H9 (cell line): ENCODE measurements around the gene MTHFD2. TPM values are rescaled to one million over a fixed set of nuclear protein-coding genes. Genes with fewer than 3 reads are reported as not detected.

Experiments used
- DNase-seq: peaks from one replicate; pipeline ENCODE4 v3.0.0-alpha.2; 2017
- H2AFZ ChIP-seq: one replicate; pipeline ENCODE4 v1.6.1; 2013; ENCODE audit warnings: mild to moderate bottlenecking, low read length, control low read depth, moderate library complexity
- H2AK5ac ChIP-seq: 2 replicates; pipeline ENCODE4 v1.6.1; 2013; ENCODE audit warnings: low read length, control low read depth, mixed read lengths; ENCODE audit not compliant: insufficient read length
- H2BK120ac ChIP-seq: one replicate; pipeline ENCODE4 v1.6.1; 2013; ENCODE audit warnings: low read depth, mild to moderate bottlenecking, low read length, control low read depth, inconsistent platforms; ENCODE audit not compliant: poor library complexity, severe bottlenecking
- H2BK12ac ChIP-seq: 2 replicates; pipeline ENCODE4 v1.6.1; 2013; ENCODE audit warnings: low read length, control low read depth, mixed read lengths, low read depth; ENCODE audit not compliant: insufficient read length
- H2BK15ac ChIP-seq: 2 replicates; pipeline ENCODE4 v1.6.1; 2013; ENCODE audit warnings: low read depth, low read length, control low read depth
- H2BK20ac ChIP-seq: one replicate; pipeline ENCODE4 v1.6.1; 2013; ENCODE audit warnings: low read depth, mild to moderate bottlenecking, low read length, control low read depth, inconsistent platforms; ENCODE audit not compliant: poor library complexity, severe bottlenecking
- H2BK5ac ChIP-seq: 2 replicates; pipeline ENCODE4 v1.6.1; 2013; ENCODE audit warnings: low read length, control low read depth, mixed read lengths; ENCODE audit not compliant: insufficient read length
- H3K14ac ChIP-seq: 2 replicates; pipeline ENCODE4 v1.6.1; 2013; ENCODE audit warnings: low read length, control low read depth; ENCODE audit not compliant: insufficient read depth
- H3K18ac ChIP-seq: 2 replicates; pipeline ENCODE4 v1.6.1; 2013; ENCODE audit warnings: low read depth, mild to moderate bottlenecking, mixed read lengths, low read length, control low read depth; ENCODE audit not compliant: insufficient read length
- H3K23ac ChIP-seq: 2 replicates; pipeline ENCODE4 v1.6.1; 2013; ENCODE audit warnings: low read length, control low read depth, mixed read lengths, low read depth; ENCODE audit not compliant: insufficient read length
- H3K23me2 ChIP-seq: 2 replicates; pipeline ENCODE4 v1.6.1; 2013; ENCODE audit warnings: low read depth, mild to moderate bottlenecking, mixed read lengths, low read length, control low read depth; ENCODE audit not compliant: insufficient read length, poor library complexity, severe bottlenecking
- H3K27ac ChIP-seq: 2 replicates; pipeline ENCODE4 v1.5.1; 2013; ENCODE audit warnings: low read length, control low read depth, mixed read lengths, low read depth; ENCODE audit not compliant: insufficient read length
- H3K27me3 ChIP-seq: 2 replicates; pipeline ENCODE4 v1.6.1; 2013; ENCODE audit warnings: low read length, control low read depth, inconsistent platforms; ENCODE audit not compliant: insufficient read depth
- H3K4ac ChIP-seq: 2 replicates; pipeline ENCODE4 v1.6.1; 2013; ENCODE audit warnings: low read depth, mild to moderate bottlenecking, control low read depth, inconsistent platforms, low read length, moderate library complexity
- H3K4me1 ChIP-seq: 2 replicates; pipeline ENCODE4 v1.6.1; 2013; ENCODE audit warnings: low read length, control low read depth, inconsistent platforms; ENCODE audit not compliant: insufficient read depth
- H3K4me2 ChIP-seq: 2 replicates; pipeline ENCODE4 v1.6.1; 2013; ENCODE audit warnings: low read length, control low read depth, mixed read lengths; ENCODE audit not compliant: insufficient read length, insufficient read depth
- H3K56ac ChIP-seq: 2 replicates; pipeline ENCODE4 v1.6.1; 2013; ENCODE audit warnings: low read depth, mild to moderate bottlenecking, mixed read lengths, low read length, control low read depth; ENCODE audit not compliant: insufficient read length
- H3K79me1 ChIP-seq: 2 replicates; pipeline ENCODE4 v1.6.1; 2013; ENCODE audit warnings: low read depth, mild to moderate bottlenecking, moderate library complexity, low read length, control low read depth, inconsistent platforms; ENCODE audit not compliant: insufficient read depth, poor library complexity, severe bottlenecking
- H3K79me2 ChIP-seq: 2 replicates; pipeline ENCODE4 v1.6.1; 2013; ENCODE audit warnings: low read length, control low read depth, inconsistent platforms; ENCODE audit not compliant: insufficient read depth
- H3K9ac ChIP-seq: 2 replicates; pipeline ENCODE4 v1.6.1; 2013; ENCODE audit warnings: low read length, control low read depth, mixed read lengths; ENCODE audit not compliant: insufficient read length; ENCODE audit errors: extremely low read depth
- H3K9me3 ChIP-seq: one replicate; pipeline ENCODE4 v1.6.1; 2013; ENCODE audit warnings: low read depth, low read length, inconsistent platforms; ENCODE audit not compliant: control insufficient read depth
- H3T11ph ChIP-seq: one replicate; pipeline ENCODE4 v1.6.1; 2013; ENCODE audit warnings: mild to moderate bottlenecking, low read length, control low read depth, inconsistent platforms
- H4K20me1 ChIP-seq: one replicate; pipeline ENCODE4 v1.6.1; 2013; ENCODE audit not compliant: control insufficient read depth, insufficient read length, insufficient read depth
- H4K5ac ChIP-seq: 2 replicates; pipeline ENCODE4 v1.6.1; 2013; ENCODE audit warnings: low read depth, mild to moderate bottlenecking, mixed read lengths, low read length, control low read depth; ENCODE audit not compliant: insufficient read length
- H4K8ac ChIP-seq: replicated peaks from 2 replicates; pipeline ENCODE4 v1.6.1; 2013; ENCODE audit warnings: low read length, control low read depth, mixed read lengths, low read depth; ENCODE audit not compliant: insufficient read length
- H4K91ac ChIP-seq: 2 replicates; pipeline ENCODE4 v1.6.1; 2013; ENCODE audit warnings: low read depth, mild to moderate bottlenecking, moderate library complexity, mixed read lengths, low read length, control low read depth; ENCODE audit not compliant: insufficient read length
- H3K27ac Mint-ChIP-seq, 3 experiments: 2 replicates in 2 of 3; 3 replicates in 1 of 3; pipeline ENCODE4 v1.8.0; 2020 to 2021; ENCODE audit warnings: mixed read lengths in 3 of 3, mild to moderate bottlenecking in 1 of 3, moderate library complexity in 1 of 3
- H3K27me3 Mint-ChIP-seq: 2 replicates; pipeline ENCODE4 v1.8.0; 2021; ENCODE audit warnings: low read depth, mild to moderate bottlenecking, moderate library complexity, mixed read lengths
- H3K36me3 Mint-ChIP-seq, 3 experiments: 2 replicates in 2 of 3; 3 replicates in 1 of 3; pipeline ENCODE4 v1.8.0; 2020 to 2021; ENCODE audit warnings: low read depth in 3 of 3, mixed read lengths in 3 of 3; ENCODE audit not compliant: insufficient read depth in 1 of 3
- H3K4me1 Mint-ChIP-seq, 2 experiments: 2 replicates each; pipeline ENCODE4 v1.8.0; 2020; ENCODE audit warnings: mixed read lengths in 2 of 2
- H3K4me3 Mint-ChIP-seq, 2 experiments: 2 replicates in 1 of 2; 3 replicates in 1 of 2; pipeline ENCODE4 v1.8.0; 2020 to 2021; ENCODE audit warnings: mild to moderate bottlenecking in 2 of 2, mixed read lengths in 2 of 2, moderate library complexity in 1 of 2
- H3K9me3 Mint-ChIP-seq, 2 experiments: 2 replicates in 1 of 2; 3 replicates in 1 of 2; pipeline ENCODE4 v1.8.0; 2020; ENCODE audit warnings: mild to moderate bottlenecking in 2 of 2, mixed read lengths in 2 of 2, moderate library complexity in 1 of 2
- CTCF ChIP-seq: fragments of 200-600 bp; sonication (generic); conservative IDR thresholded peaks from 3 replicates; pipeline ENCODE4 v1.8.0; 2021; ENCODE audit warnings: antibody characterized with exemption, mild to moderate bottlenecking
- WGBS: extraction: QIAGEN DNeasy Blood & Tissue Kit; methylation state at CpG from one replicate; pipeline ENCODE4 v1.1.7; 2013; ENCODE audit warnings: missing lambda C conversion rate, low lambda C conversion rate, mixed read lengths; ENCODE audit not compliant: insufficient read length; ENCODE audit errors: extremely low coverage; 5-methylcytosine and 5-hydroxymethylcytosine counted together
- total RNA-seq: library from RNA; stranded (reverse); gene quantifications from 2 replicates; pipeline ENCODE4 v1.2.1, GENCODE V29; 2021

MTHFD2 gene
- total RNA-seq, 1 experiment from 2014 or later, result 201 TPM

GRCh38 chr2:74201196-74201595 is 2.8 kb downstream of the MTHFD2 start:
- Histone ChIP-seq H3K27ac (no peak overlapping the region), H2BK12ac (no peak overlapping the region), H3K79me1 (peaks cover 7% of the 10 kb centered on the region), H2BK120ac (no peak overlapping the region), H2AK5ac (no peak overlapping the region), H3K56ac (no peak overlapping the region), H3K4me2 (no peak overlapping the region), H2BK20ac (no peak overlapping the region), H3K27me3 (no peaks in the 10 kb centered on the region), H2BK15ac (no peak overlapping the region), H2BK5ac (no peak overlapping the region), H3K9ac (no peak overlapping the region), H4K8ac (no peak overlapping the region), H2AFZ (no peak overlapping the region), H3K4ac (no peak overlapping the region), H3K18ac (no peak overlapping the region), H3K14ac (no peak overlapping the region), H3K79me2 (peaks cover 62% of the 10 kb centered on the region), H4K91ac (no peak overlapping the region), H3T11ph (no peak overlapping the region), H4K20me1 (no peaks in the 10 kb centered on the region), H3K4me1 (peaks cover 10% of the 10 kb centered on the region), H3K23ac (no peak overlapping the region), H3K9me3 (no peaks in the 10 kb centered on the region), H4K5ac (no peak overlapping the region), H3K23me2 (peaks cover 7% of the 10 kb centered on the region)
- H3K36me3 Mint-ChIP-seq, result peaks cover 39 to 62% (median 62%) of the 10 kb centered on the region in 3 experiments
- WGBS, result no CpG with 5 or more reads among the region's 3 CpGs
- H3K27ac Mint-ChIP-seq, result peak overlapping the region in 2 of 3 experiments; percentile 79 to 81; a peak in 3 of 7 replicates
- H3K27me3 Mint-ChIP-seq, result peaks cover 6% of the 10 kb centered on the region
- H3K4me1 Mint-ChIP-seq, result peaks cover 48 to 57% of the 10 kb centered on the region in 2 experiments
- peak overlapping the region; percentile 97 to 100 for H3K4me3 Mint-ChIP-seq
- peaks cover 2 to 3% of the 10 kb centered on the region in 2 experiments; a peak in 4 of 5 replicates for H3K9me3 Mint-ChIP-seq
- DNase-seq, result no peak
- no peak for TF ChIP-seq CTCF
